HG02973 (cell line): ENCODE results near the gene MAP3K1.
"Not testable (repeated sequence)": the region's sequence is repeated elsewhere in the genome, so short reads cannot be mapped to it uniquely, and the experiment has no call there.

ENCODE experiments used
- ATAC-seq: cut with Tn5 transposase; IDR thresholded peaks from one replicate; pipeline ENCODE4 v1.9.1; 2021; ENCODE audit warnings: moderate library complexity; ENCODE audit not compliant: unreplicated experiment

MAP3K1 gene

DNA sequence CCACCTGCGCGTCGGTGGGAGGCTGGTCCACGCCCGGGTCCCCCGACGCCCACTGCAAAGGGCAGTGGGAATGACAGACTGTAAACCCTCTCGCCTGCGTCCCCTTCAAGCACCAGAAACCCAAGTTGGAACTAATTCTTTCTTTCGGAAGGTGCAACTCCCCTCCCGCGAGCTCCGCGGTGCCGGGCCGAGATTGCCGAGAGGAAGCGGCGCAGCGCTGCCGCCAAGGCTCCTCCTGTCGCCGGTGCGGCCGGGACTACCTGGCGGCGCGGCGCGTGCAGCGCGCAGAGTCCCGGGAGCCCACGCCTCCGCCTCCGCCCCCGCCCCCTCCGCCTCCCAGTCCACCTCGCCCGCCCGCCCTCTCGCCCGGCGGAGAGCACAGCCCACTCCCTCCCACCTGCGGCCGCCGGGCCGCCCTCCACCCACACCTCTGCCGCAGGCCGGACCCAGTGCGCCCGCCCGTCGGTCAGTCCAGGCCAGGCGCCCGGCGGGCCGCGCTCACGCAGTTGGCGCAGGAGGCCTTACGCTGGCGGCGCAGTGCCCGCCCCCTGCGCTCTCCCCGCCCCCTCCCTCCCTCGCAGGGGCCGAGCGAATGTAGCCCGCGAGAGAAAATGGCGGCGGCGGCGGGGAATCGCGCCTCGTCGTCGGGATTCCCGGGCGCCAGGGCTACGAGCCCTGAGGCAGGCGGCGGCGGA lies at the start of gene MAP3K1:
TSS of gene MAP3K1 (plus strand) at position 587 of the 695 bp plus-strand sequence. CDS start at position 612, 25 bp downstream.
- ATAC-seq = peak; percentile 38

- no peak for ATAC-seq
These were observed 48.4 kb upstream of the MAP3K1 start for GRCh38 chr5:56766926-56767325.

GRCh38 chr5:56769875-56770604 lies 45.3 kb upstream of the MAP3K1 start:
- ATAC-seq = no peak

DNA sequence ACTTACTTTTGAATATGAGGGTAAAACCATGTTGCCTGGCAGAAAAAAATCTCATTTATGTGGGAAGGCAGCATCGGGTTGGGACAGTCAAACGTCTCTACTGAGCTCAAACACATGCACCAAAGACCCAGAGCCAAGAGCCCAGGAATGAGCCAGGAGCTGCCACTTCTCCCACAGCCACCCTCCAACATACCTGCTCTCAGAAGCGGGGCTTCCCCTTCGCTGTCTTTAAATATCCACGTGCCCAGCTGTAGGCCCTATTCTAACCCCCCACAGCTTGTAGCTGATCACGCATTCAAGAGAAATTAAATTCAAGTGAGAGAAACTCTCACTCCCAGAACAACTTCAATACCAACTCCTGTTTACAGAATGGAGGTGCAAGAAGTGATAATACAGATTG lies 42.6 kb upstream of the MAP3K1 start:
- ATAC-seq = no peak

GRCh38 chr5:56774957-56775356 lies 40.4 kb upstream of the MAP3K1 start:
- no peak for ATAC-seq

GRCh38 chr5:56776212-56776846 lies 39.0 kb upstream of the MAP3K1 start:
- ATAC-seq = not testable (repeated sequence)

DNA sequence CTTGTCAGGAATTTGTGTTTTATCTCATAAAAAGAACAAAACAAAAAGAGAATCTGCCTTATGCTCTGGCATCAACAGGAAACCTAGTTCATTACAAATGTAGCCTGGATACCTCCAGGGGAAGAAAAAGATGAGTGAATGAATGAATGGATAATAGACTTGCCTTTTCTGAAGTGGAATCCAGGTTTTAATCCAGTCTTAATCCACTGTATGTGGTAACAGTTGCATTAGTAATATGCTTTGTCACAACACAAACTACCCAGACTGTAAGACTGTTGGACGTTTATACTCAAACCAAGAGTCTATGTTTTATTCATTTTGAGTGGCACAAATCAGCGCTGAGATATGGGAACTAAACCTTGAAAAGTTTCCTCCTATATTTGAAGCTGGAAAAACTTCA lies 32.1 kb upstream of the MAP3K1 start:
- ATAC-seq = no peak

GRCh38 chr5:56786346-56786745 lies 29.0 kb upstream of the MAP3K1 start:
- no peak for ATAC-seq

DNA sequence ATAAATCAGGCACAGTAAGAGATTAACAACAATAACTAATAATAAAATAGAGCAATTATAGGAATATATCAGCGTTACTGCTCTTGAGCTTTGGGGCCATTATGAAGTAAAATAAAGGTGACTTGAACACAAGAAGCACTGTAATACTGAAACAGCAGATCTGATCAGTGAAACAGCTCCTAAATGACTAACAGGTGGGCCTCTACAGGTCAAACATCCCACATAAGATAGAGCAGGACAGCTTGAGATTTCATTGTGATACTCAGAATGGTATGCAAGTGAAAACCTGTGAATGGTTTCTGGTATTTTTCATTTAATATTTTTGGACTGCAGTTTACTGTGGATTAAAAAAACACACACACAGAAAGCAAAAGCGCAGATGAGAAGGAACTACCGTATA lies 24.0 kb upstream of the MAP3K1 start:
- peak; percentile 93 for ATAC-seq

DNA sequence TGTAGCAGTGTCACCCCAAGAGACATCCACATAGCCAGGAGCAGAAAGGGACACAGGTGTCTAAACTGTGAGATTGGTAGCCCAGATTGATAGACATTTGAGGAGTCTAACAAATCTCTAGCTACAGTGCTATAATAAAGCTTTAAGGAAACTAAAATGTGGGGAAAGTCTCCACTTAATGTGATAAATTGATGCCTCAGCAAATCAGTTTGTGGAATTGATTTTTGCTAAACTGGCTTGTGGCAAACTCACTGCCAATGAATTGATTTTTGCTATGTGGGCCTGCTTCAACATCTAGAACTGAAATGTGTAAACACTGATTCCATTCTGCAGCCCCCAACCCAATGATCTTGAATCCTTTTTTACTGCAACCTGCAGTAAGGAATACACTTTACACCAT lies 16.8 kb upstream of the MAP3K1 start:
- no peak for ATAC-seq

GRCh38 chr5:56800186-56800585 lies 15.2 kb upstream of the MAP3K1 start:
- ATAC-seq = no peak

GRCh38 chr5:56801256-56801655 lies 14.1 kb upstream of the MAP3K1 start:
- no peak for ATAC-seq

DNA sequence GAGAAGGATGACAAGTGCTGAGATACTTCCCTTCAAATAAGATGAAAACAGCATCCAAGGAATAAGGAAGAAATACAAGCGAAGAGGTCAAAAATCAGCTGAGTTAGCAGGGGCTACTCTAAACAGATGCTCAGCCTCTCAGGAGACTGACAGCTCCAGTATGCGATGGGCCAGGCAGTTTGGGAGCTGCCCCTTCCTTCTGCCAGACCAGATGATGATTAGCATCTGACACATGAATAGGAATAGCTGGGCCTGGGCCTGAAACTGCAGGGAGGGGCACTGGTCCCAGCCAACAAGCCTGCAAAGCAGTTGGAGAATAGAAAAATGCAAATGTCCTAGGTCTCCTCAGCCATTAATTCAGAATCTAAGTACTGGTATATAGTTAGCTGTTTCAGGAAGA lies 13.1 kb upstream of the MAP3K1 start:
- ATAC-seq = no peak

- ATAC-seq = no peak
These were observed 12.3 kb upstream of the MAP3K1 start for GRCh38 chr5:56803025-56803424.

DNA sequence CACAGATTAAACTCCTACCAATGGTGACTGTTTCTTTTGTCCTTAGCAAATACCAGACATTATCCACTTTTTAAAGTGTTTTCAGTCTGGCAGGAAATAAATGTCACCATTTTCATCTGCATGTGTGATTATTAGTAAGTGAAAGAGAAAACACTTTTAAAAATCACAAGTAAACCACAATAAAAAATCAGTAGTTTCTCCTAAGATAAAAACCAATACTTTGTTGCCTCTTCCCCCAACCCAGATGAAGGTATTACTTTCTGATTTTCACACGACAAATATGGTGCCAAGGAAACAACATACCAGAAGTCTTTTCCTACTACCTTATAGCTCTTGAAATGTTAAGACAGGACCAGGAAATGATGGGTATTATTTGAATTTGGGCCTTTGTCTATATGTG lies 11.5 kb upstream of the MAP3K1 start:
- no peak for ATAC-seq

- no peak for ATAC-seq
These were observed 7.7 kb upstream of the MAP3K1 start for GRCh38 chr5:56807679-56808078.

GRCh38 chr5:56808211-56808610 lies 7.1 kb upstream of the MAP3K1 start:
- ATAC-seq = no peak

DNA sequence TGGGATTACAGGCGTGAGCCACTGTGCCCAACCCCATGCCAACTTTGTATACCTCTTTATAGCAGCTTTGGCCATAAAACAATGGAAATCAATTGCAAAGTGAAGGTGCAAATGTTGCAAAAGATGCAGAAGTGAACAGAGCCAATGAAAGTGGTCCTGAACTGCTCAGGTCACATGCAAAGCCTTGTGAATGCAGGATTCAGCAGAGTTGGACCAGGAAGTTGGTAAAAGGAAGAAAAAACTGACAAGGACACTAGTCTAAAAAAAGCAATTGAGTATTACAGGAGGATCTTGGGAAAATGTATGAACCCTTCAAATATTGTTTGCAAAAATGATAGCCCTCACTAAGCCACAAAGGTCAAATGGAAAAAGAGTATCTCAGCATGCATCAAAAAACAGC lies 4.5 kb upstream of the MAP3K1 start:
- no peak for ATAC-seq

GRCh38 chr5:56812110-56812509 lies 3.2 kb upstream of the MAP3K1 start:
- no peak for ATAC-seq

- ATAC-seq = no peak
These were observed 2.0 kb upstream of the MAP3K1 start for GRCh38 chr5:56813302-56813701.

- ATAC-seq = no peak
These were observed 887 bp upstream of the MAP3K1 start for GRCh38 chr5:56814361-56814962.
